Ovary (tissue), 9 donors: ENCODE measurements around the gene IDH3A. TPM values are rescaled to one million over a fixed set of nuclear protein-coding genes. Genes with fewer than 3 reads are reported as not detected.

Experiments used
- DNase-seq, 5 donors: peaks; one replicate each; pipeline ENCODE4 v3.0.0-alpha.2; 2019 to 2020
- H3K27ac ChIP-seq, 2 donors: fragments of 200-600 bp; one replicate each; pipeline versions ENCODE4 v1.5.1 to v1.8.0; 2019 to 2022
- H3K27me3 ChIP-seq: fragments of 200-600 bp; one replicate; pipeline ENCODE4 v1.8.0; 2022
- H3K36me3 ChIP-seq: fragments of 200-600 bp; sonication (generic); one replicate; pipeline ENCODE4 v1.5.1; 2019
- H3K4me1 ChIP-seq: one replicate; pipeline ENCODE4 v1.8.1; 2013; ENCODE audit warnings: mild to moderate bottlenecking, moderate library complexity; ENCODE audit not compliant: insufficient read depth
- H3K4me3 ChIP-seq: fragments of 200-600 bp; sonication (generic); one replicate; pipeline ENCODE4 v1.5.1; 2017
- H3K9me3 ChIP-seq, 2 donors: fragments of 200-600 bp in 1 of 2; sonication (generic) in 1 of 2; one replicate each; pipeline versions ENCODE4 v1.5.1 to v1.8.1; 2013 to 2019; ENCODE audit warnings: mild to moderate bottlenecking in 1 of 2, moderate library complexity in 1 of 2
- CTCF ChIP-seq, 3 donors: fragments of 450-650 bp in 2 of 3; fragments of 200-600 bp in 1 of 3; IDR thresholded peaks; one replicate each; pipeline versions ENCODE4 v1.5.1 to v1.8.0; 2016 to 2022; ENCODE audit warnings: antibody characterized with exemption in 3 of 3, mild to moderate bottlenecking in 1 of 3
- EP300 ChIP-seq: sonication (generic); formaldehyde crosslinking; IDR thresholded peaks from one replicate; pipeline ENCODE4 v1.6.1; 2017; ENCODE audit warnings: antibody characterized with exemption
- POLR2A ChIP-seq: fragments of 450-650 bp; IDR thresholded peaks from one replicate; pipeline ENCODE4 v1.6.1; 2017; ENCODE audit warnings: antibody characterized with exemption, mild to moderate bottlenecking, moderate library complexity
- WGBS, 3 donors: extraction: QIAGEN DNeasy Blood & Tissue Kit in 1 of 3; methylation state at CpG; one replicate each; pipeline versions ENCODE4 v1.1.5 to v1.1.7; 2013 to 2017; 5-methylcytosine and 5-hydroxymethylcytosine counted together
- intact Hi-C, 4 donors: fragments of 100-400 bp; cut with DNase I; formaldehyde crosslinking; loops; one replicate each; pipeline versions ENCODE4 v1.11.0 to v1.15.1; 2022 to 2023
- polyA plus RNA-seq, 2 donors: library from polyadenylated mRNA; stranded (reverse); fragments of 200-250 nt in 1 of 2; fragments of 350-450 nt in 1 of 2; fragmentation: Illumina TruSeq in 1 of 2; extraction: RNeasy Lipid Tissue Mini Kit (QIAGEN cat#74804) in 1 of 2; gene quantifications; one replicate each; pipeline ENCODE4 v1.2.3, GENCODE V29; 2013 to 2014
- total RNA-seq, 7 donors: library from RNA; depleted of rRNA in 2 of 7; stranded (reverse); fragments of >200 nt in 2 of 7; fragmentation: NEBNext Ultra II Directional in 3 of 7; extraction: Animal tissue kit (Norgen Biotek cat#: 25700) in 3 of 7; gene quantifications; one replicate each; pipeline versions ENCODE4 v1.1.0 to v1.2.4, GENCODE V29; 2016 to 2023
- donor health status: DM: no; HTN: no; CAD: no; lungs with moderate emphysema.
- donor health status: DM: no; HTN: no; CAD: no.
- donor health status: Bipolar disorder and iron deficiency.
- donor health status: DM: yes; HTN: yes; CAD: no.
- donor health status: DM: no; HTN: no; CAD: no.
- donor health status: DM: yes; HTN: yes; CAD: no.

IDH3A gene
- total and polyA plus RNA-seq, 9 donors: 19.4 to 82.4 (median 58.6) TPM

- no peak overlapping the region for H3K4me3 ChIP-seq
- no peaks in the 10 kb centered on the region for H3K36me3 ChIP-seq
- TF ChIP-seq CTCF (IDR thresholded peaks at IDR 0.05) (no peak), EP300 (no peak), POLR2A (no peak)
- H3K4me1 ChIP-seq: no peaks in the 10 kb centered on the region
- H3K27ac ChIP-seq: no peak overlapping the region
- DNase-seq: no peak
- H3K9me3 ChIP-seq: no peaks in the 10 kb centered on the region
- WGBS, 3 donors: 91 to 93% (median 92%) methylated on average over 15 of the region's 15 CpGs
- intact Hi-C loops: loop anchor here in 1 of 4 donors (10.0 kb wide), 1 partner anchor 60 kb away; the partner anchor contains the start of gene CIB2
- no peaks in the 10 kb centered on the region for H3K27me3 ChIP-seq
Observed at GRCh38 chr15:78194568-78194925, 45.4 kb downstream of the IDH3A start.

GRCh38 chr15:78195735-78196201 is 46.6 kb downstream of the IDH3A start:
- Histone ChIP-seq H3K27ac (no peak overlapping the region), H3K4me1 (no peaks in the 10 kb centered on the region), H3K36me3 (no peaks in the 10 kb centered on the region), H3K4me3 (no peak overlapping the region), H3K9me3 (no peaks in the 10 kb centered on the region), H3K27me3 (no peaks in the 10 kb centered on the region)
- TF ChIP-seq CTCF (IDR thresholded peaks at IDR 0.05) (peak in 1 of 3 donors; percentile 19), POLR2A (no peak)
- no peak for DNase-seq
- 29 to 43% (median 36%) methylated on average over 7 of the region's 7 CpGs for WGBS, 3 donors
- intact Hi-C loops: loop anchor here in 1 of 4 donors (10.0 kb wide), 1 partner anchor 61 kb away; the partner anchor contains the start of gene CIB2

GRCh38 chr15:78197632-78198031 is 48.5 kb downstream of the IDH3A start:
- no peaks in the 10 kb centered on the region for H3K36me3 ChIP-seq
- H3K4me1 ChIP-seq: no peaks in the 10 kb centered on the region
- no peak for DNase-seq
- H3K27ac ChIP-seq: no peak overlapping the region
- 68 to 76% (median 71%) methylated on average over 7 of the region's 7 CpGs for WGBS, 3 donors
- no peaks in the 10 kb centered on the region for H3K27me3 ChIP-seq
- H3K9me3 ChIP-seq: no peaks in the 10 kb centered on the region
- intact Hi-C loops: loop anchor here in 1 of 4 donors (10.0 kb wide), 1 partner anchor 63 kb away; the partner anchor contains the start of gene CIB2
- no peak overlapping the region for H3K4me3 ChIP-seq
- no peak for TF ChIP-seq CTCF (IDR thresholded peaks at IDR 0.05)
- no peak for TF ChIP-seq POLR2A
- no peak for TF ChIP-seq EP300

DNA sequence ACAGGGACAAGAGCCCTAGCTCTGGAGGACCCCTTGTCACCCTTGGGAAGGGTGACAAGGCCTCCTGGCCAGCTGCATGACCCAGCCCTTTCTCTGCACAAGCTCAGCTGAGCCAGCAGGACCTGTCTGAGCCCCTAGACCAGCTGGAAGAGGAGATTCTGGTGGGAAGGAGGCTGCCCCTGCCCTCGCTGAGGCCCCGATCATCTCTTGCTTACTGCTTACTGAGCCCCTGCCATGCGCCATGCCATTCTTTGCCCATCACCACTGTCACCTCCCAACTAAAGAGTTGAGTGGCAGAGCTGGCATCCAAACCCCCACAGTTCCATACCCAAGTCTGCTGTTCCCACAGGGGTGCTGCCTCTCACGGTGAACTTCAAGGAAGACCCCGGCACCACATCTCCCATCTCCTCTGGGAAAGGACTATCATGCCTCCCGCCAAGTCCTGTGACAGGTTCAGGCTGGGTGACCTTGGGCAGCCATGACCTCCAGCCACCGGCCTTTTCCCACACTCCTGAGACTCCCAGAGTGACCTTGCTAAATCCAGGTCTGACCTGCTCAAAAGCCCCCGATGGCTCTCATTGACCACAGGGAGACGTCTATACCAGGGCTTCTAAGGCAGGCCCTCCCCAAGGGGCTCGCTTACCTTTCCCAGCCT is 51.2 kb downstream of the IDH3A start:
- DNase-seq: no peak
- Histone ChIP-seq H3K9me3 (no peaks in the 10 kb centered on the region), H3K4me1 (peaks cover 10% of the 10 kb centered on the region), H3K36me3 (no peaks in the 10 kb centered on the region), H3K27me3 (no peaks in the 10 kb centered on the region), H3K27ac (no peak overlapping the region), H3K4me3 (no peak overlapping the region)
- 90 to 92% (median 90%) methylated on average over 10 of the region's 10 CpGs for WGBS, 3 donors
- intact Hi-C loops: no loop called here
- TF ChIP-seq EP300 (no peak), POLR2A (no peak), CTCF (IDR thresholded peaks at IDR 0.05) (no peak)
